ENCODE data around the gene CDHR4. TPM values are rescaled to one million over a fixed set of nuclear protein-coding genes. Genes with fewer than 3 reads are reported as not detected.

Gene CDHR4
- total and polyA plus RNA-seq, 9 of the 15 experiments (the other 6 are each of a cell fraction or from before 2014, with no cell fraction given), result 0.21 TPM; not detected in 8

GRCh38 chr3:49775538-49775937 is 24.1 kb downstream of the CDHR4 start:
- H3K9ac ChIP-seq (ENCODE audit: insufficient read depth in 1 of 2, low read depth in 2 of 2, low read length in 2 of 2), result no peak overlapping the region
- no peak for DNase-seq (ENCODE audit: extremely low read depth in 1 of 4, low spot score in 3 of 4)
- no peaks in the 10 kb centered on the region for H3K9me3 ChIP-seq (replicated peaks; ENCODE audit: control insufficient read depth, insufficient read depth, low read depth, low read length)
- in situ Hi-C loops (cut with MboI), result no loop called here
- no peaks in the 10 kb centered on the region for H3K9me1 ChIP-seq (ENCODE audit: control insufficient read depth, insufficient read depth, low read length)
- no peak for ATAC-seq
- POLR2A ChIA-PET, result interaction anchor here (0.7 to 2.7 kb wide), 3 partner anchors 8 to 31 kb away, joined by 3 to 12 read pairs (median 5); no protein-coding TSS in a partner anchor
- no peak for FAIRE-seq
- H4K20me1 ChIP-seq (replicated peaks; ENCODE audit: control insufficient read depth, insufficient read depth, low read length), result 0 out of 2 replicates have a peak, but pooled peaks cover 3% of the 10 kb centered on the region
- no peak overlapping the region for H3K27ac ChIP-seq (ENCODE audit: extremely low read depth, low read depth, low read length)
- H3K27me3 ChIP-seq (ENCODE audit: control insufficient read depth in 2 of 2, insufficient read depth in 2 of 2, low read length in 2 of 2), result no peaks in the 10 kb centered on the region
- TF ChIP-seq NONO (IDR thresholded peaks at IDR 0.05; ENCODE audit: low read depth in 2 of 2, low read length in 1 of 2) (no peak), CHD2 (IDR thresholded peaks at IDR 0.05; ENCODE audit: low read depth, low read length) (no peak), FOXM1 (IDR thresholded peaks at IDR 0.05; ENCODE audit: low read depth) (no peak), FOXM1 (CRISPR knock-in tag; IDR thresholded peaks at IDR 0.05; ENCODE audit: low read depth) (no peak), CCNT2 (IDR thresholded peaks at IDR 0.05; ENCODE audit: borderline replicate concordance, extremely low read depth, insufficient read length, low read depth, low read length) (no peak), LCOR (CRISPR knock-in tag; IDR thresholded peaks at IDR 0.05) (no peak), MCM2 (IDR thresholded peaks at IDR 0.05; ENCODE audit: low read depth) (no peak), ZFX (CRISPR knock-in tag; IDR thresholded peaks at IDR 0.05) (no peak)
- TF ChIP-seq, protein P1, sequence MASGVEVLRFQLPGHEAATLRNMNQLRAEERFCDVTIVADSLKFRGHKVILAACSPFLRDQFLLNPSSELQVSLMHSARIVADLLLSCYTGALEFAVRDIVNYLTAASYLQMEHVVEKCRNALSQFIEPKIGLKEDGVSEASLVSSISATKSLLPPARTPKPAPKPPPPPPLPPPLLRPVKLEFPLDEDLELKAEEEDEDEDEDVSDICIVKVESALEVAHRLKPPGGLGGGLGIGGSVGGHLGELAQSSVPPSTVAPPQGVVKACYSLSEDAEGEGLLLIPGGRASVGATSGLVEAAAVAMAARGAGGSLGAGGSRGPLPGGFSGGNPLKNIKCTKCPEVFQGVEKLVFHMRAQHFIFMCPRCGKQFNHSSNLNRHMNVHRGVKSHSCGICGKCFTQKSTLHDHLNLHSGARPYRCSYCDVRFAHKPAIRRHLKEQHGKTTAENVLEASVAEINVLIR (CRISPR knock-in tag; IDR thresholded peaks at IDR 0.05), result no peak
- TF ChIP-seq, protein P2, sequence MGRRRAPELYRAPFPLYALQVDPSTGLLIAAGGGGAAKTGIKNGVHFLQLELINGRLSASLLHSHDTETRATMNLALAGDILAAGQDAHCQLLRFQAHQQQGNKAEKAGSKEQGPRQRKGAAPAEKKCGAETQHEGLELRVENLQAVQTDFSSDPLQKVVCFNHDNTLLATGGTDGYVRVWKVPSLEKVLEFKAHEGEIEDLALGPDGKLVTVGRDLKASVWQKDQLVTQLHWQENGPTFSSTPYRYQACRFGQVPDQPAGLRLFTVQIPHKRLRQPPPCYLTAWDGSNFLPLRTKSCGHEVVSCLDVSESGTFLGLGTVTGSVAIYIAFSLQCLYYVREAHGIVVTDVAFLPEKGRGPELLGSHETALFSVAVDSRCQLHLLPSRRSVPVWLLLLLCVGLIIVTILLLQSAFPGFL (CRISPR knock-in tag; IDR thresholded peaks at IDR 0.05), result no peak
- no TSS peak for BruUV-seq (replicated peaks)
- peaks cover 82% of the 10 kb centered on the region for H3K79me2 ChIP-seq (ENCODE audit: control insufficient read depth, insufficient read depth, low read length)
- H2AFZ ChIP-seq (ENCODE audit: low read depth, low read length), result no peak overlapping the region
- CTCF ChIA-PET (ENCODE audit: low intra/inter-chr PET ratio), result no interaction called here
- no peaks in the 10 kb centered on the region; a peak in 2 of 5 replicates for H3K4me1 ChIP-seq (replicated peaks in 1 of 2; ENCODE audit: control insufficient read depth in 2 of 2, insufficient read depth in 2 of 2, low read length in 2 of 2)
- peaks cover 40% of the 10 kb centered on the region; the same call in 2 of the 3 replicates for H3K36me3 ChIP-seq (ENCODE audit: control insufficient read depth, insufficient read depth, low read length)
- H3K4me3 ChIP-seq, result no peak overlapping the region
- H3K4me2 ChIP-seq (ENCODE audit: insufficient read depth, low read length), result no peak overlapping the region
- intact Hi-C loops (cut with micrococcal nuclease), result no loop called here
- no CpG with 5 or more reads among the region's 3 CpGs for WGBS (ENCODE audit: insufficient coverage, low coverage, missing lambda C conversion rate)
